A673 (cell line): ENCODE data around the gene SLC9A4. TPM values are rescaled to one million over a fixed set of nuclear protein-coding genes. Genes with fewer than 3 reads are reported as not detected.

Experiments used
- BruUV-seq: library from RNA; stranded (reverse); fragments of 400-500 nt; replicated peaks from 2 replicates; lab custom pipeline; 2021; lab: Mats Ljungman, UMichigan
- CTCF ChIA-PET: fragments of 300-600 bp; sonication (Branson Sonifier 250); formaldehyde crosslinking; loops from one replicate; lab custom pipeline; 2022; ENCODE audit warnings: antibody characterized with exemption; lab: Charles Lee
- POLR2A ChIA-PET: fragments of 300-600 bp; sonication (Branson Sonifier 250); formaldehyde crosslinking; loops from one replicate; lab custom pipeline; 2022; ENCODE audit warnings: antibody characterized with exemption; ENCODE audit not compliant: low non-redundant PET; lab: Charles Lee
- DNase-seq: peaks from one replicate; pipeline ENCODE4 v3.0.0-alpha.2; 2015; ENCODE audit warnings: low spot score
- H3K27ac ChIP-seq: fragments of 200-600 bp; sonication (generic); 2 replicates; pipeline ENCODE4 v1.5.1; 2016; ENCODE audit warnings: mixed run types, low read depth, mild to moderate bottlenecking, mixed read lengths, antibody characterized with exemption, low read length; ENCODE audit not compliant: poor library complexity, severe bottlenecking
- H3K27me3 ChIP-seq: fragments of 200-600 bp; sonication (generic); replicated peaks from 2 replicates; pipeline ENCODE4 v1.6.1; 2017; ENCODE audit warnings: mixed run types, low read depth, mild to moderate bottlenecking, mixed read lengths, antibody characterized with exemption, low read length; ENCODE audit not compliant: insufficient read depth, poor library complexity
- H3K36me3 ChIP-seq: fragments of 200-600 bp; sonication (generic); 2 replicates; pipeline ENCODE4 v1.6.1; 2016; ENCODE audit warnings: mixed run types, mild to moderate bottlenecking, mixed read lengths, antibody characterized with exemption, low read length; ENCODE audit not compliant: insufficient read depth, poor library complexity, severe bottlenecking
- H3K4me1 ChIP-seq: fragments of 200-600 bp; sonication (generic); 2 replicates; pipeline ENCODE4 v1.6.1; 2017; ENCODE audit warnings: mixed run types, mild to moderate bottlenecking, mixed read lengths, antibody characterized with exemption, low read length; ENCODE audit not compliant: insufficient read depth, poor library complexity, severe bottlenecking
- H3K4me3 ChIP-seq: fragments of 200-600 bp; sonication (generic); 2 replicates; pipeline ENCODE4 v1.5.1; 2016; ENCODE audit warnings: low read depth, mixed run types, mild to moderate bottlenecking, mixed read lengths, low read length; ENCODE audit not compliant: poor library complexity, severe bottlenecking
- H3K9me3 ChIP-seq: fragments of 200-600 bp; sonication (generic); 2 replicates; pipeline ENCODE4 v1.6.1; 2016; ENCODE audit warnings: mixed run types, low read depth, mild to moderate bottlenecking, mixed read lengths, antibody characterized with exemption, low read length; ENCODE audit not compliant: poor library complexity, severe bottlenecking
- CTCF ChIP-seq: fragments of 300-800, 200-600 bp; sonication (generic); conservative IDR thresholded peaks from 2 replicates; pipeline ENCODE4 v1.5.1; 2017; ENCODE audit warnings: low read depth, mild to moderate bottlenecking, antibody characterized with exemption, low read length, moderate library complexity, mixed read lengths
- EZH2 ChIP-seq: fragments of 200-600 bp; sonication (generic); IDR thresholded peaks from 2 replicates; pipeline ENCODE4 v1.6.1; 2017; ENCODE audit warnings: borderline replicate concordance, low read depth, mild to moderate bottlenecking, mixed read lengths, antibody characterized with exemption, low read length; ENCODE audit not compliant: poor library complexity, severe bottlenecking
- intact Hi-C: fragments of 100-400 bp; cut with micrococcal nuclease; formaldehyde crosslinking; loops from one replicate; pipeline ENCODE4 v1.10.0; 2022; ENCODE audit not compliant: unreplicated experiment
- total RNA-seq: library from RNA; stranded (reverse); gene quantifications from 2 replicates; pipeline ENCODE4 v1.2.3, GENCODE V29; 2021

The SLC9A4 gene
- total RNA-seq, 1 experiment from 2014 or later = 0.11 TPM

- POLR2A ChIA-PET = no interaction called here
- CTCF ChIA-PET = no interaction called here
- Histone ChIP-seq H3K4me3 (no peak overlapping the region), H3K27ac (no peak overlapping the region), H3K4me1 (no peaks in the 10 kb centered on the region), H3K36me3 (no peaks in the 10 kb centered on the region), H3K9me3 (no peaks in the 10 kb centered on the region), H3K27me3 (no peaks in the 10 kb centered on the region)
- no peak for TF ChIP-seq EZH2
- no peak for TF ChIP-seq CTCF
- no TSS peak for BruUV-seq
- intact Hi-C loops = no loop called here
- no peak for DNase-seq
Observed at GRCh38 chr2:102489646-102490045, 16.6 kb downstream of the SLC9A4 start.

GRCh38 chr2:102492006-102492405, 19.0 kb downstream of the SLC9A4 start:
- intact Hi-C loops = no loop called here
- TF ChIP-seq EZH2 = no peak
- no peak for TF ChIP-seq CTCF
- Histone ChIP-seq H3K4me1 (no peaks in the 10 kb centered on the region), H3K4me3 (no peak overlapping the region), H3K36me3 (no peaks in the 10 kb centered on the region), H3K9me3 (no peaks in the 10 kb centered on the region), H3K27ac (no peak overlapping the region), H3K27me3 (no peaks in the 10 kb centered on the region)
- no peak for DNase-seq
- POLR2A ChIA-PET = no interaction called here
- no TSS peak for BruUV-seq
- CTCF ChIA-PET = no interaction called here

GRCh38 chr2:102494570-102494969, 21.5 kb downstream of the SLC9A4 start:
- TF ChIP-seq EZH2 = no peak
- intact Hi-C loops = no loop called here
- no TSS peak for BruUV-seq
- POLR2A ChIA-PET = no interaction called here
- Histone ChIP-seq H3K36me3 (no peaks in the 10 kb centered on the region), H3K4me3 (no peak overlapping the region), H3K27me3 (no peaks in the 10 kb centered on the region), H3K27ac (no peak overlapping the region), H3K4me1 (no peaks in the 10 kb centered on the region), H3K9me3 (no peaks in the 10 kb centered on the region)
- CTCF ChIA-PET = no interaction called here
- no peak for DNase-seq

- H3K9me3 ChIP-seq = no peaks in the 10 kb centered on the region
- no peaks in the 10 kb centered on the region for H3K36me3 ChIP-seq
- H3K4me1 ChIP-seq = no peaks in the 10 kb centered on the region
- no TSS peak for BruUV-seq
- no peak overlapping the region for H3K4me3 ChIP-seq
- no peaks in the 10 kb centered on the region for H3K27me3 ChIP-seq
- ChIA-PET CTCF (no interaction called here), POLR2A (no interaction called here)
- TF ChIP-seq EZH2 (no peak), CTCF (no peak)
- H3K27ac ChIP-seq = no peak overlapping the region
- intact Hi-C loops = no loop called here
- no peak for DNase-seq
Observed at GRCh38 chr2:102498414-102498813, 25.4 kb downstream of the SLC9A4 start.
